Gastrocnemius medialis (tissue), 4 donors: ENCODE data around the gene C11orf86. TPM values are rescaled to one million over a fixed set of nuclear protein-coding genes. Genes with fewer than 3 reads are reported as not detected.

Experiments used
- ATAC-seq, 2 donors: fragments of 150-250 bp; one replicate each; pipeline ENCODE4 v1.9.1; 2016
- DNase-seq, 2 donors: peaks; one replicate each; pipeline ENCODE4 v3.0.0-alpha.2; 2019
- H3K27ac ChIP-seq, 4 donors: fragments of 200-600 bp; sonication (generic); 1 replicate in 1 of 4; 2 replicates in 3 of 4; pipeline ENCODE4 v1.5.1; 2016 to 2018; ENCODE audit warnings: mild to moderate bottlenecking in 2 of 4, moderate library complexity in 1 of 4
- H3K27me3 ChIP-seq, 3 donors: fragments of 200-600 bp; sonication (generic) in 2 of 3; 1 replicate in 1 of 3; 2 replicates in 2 of 3; pipeline versions ENCODE4 v1.5.1 to v1.6.0; 2016 to 2019; ENCODE audit warnings: mild to moderate bottlenecking in 1 of 3, moderate library complexity in 1 of 3
- H3K36me3 ChIP-seq, 2 donors: fragments of 200-600 bp; sonication (generic) in 1 of 2; one replicate each; pipeline ENCODE4 v1.5.1; 2017 to 2018
- H3K4me1 ChIP-seq, 2 donors: fragments of 200-600 bp; sonication (generic) in 1 of 2; one replicate each; pipeline ENCODE4 v1.5.1; 2016 to 2017; ENCODE audit warnings: mild to moderate bottlenecking in 2 of 2
- H3K4me3 ChIP-seq, 4 donors: fragments of 200-600 bp; sonication (generic) in 3 of 4; 1 replicate in 1 of 4; 2 replicates in 3 of 4; pipeline ENCODE4 v1.5.1; 2016 to 2019; ENCODE audit warnings: mild to moderate bottlenecking in 2 of 4
- H3K9me3 ChIP-seq, 3 donors: fragments of 200-600 bp; sonication (generic) in 2 of 3; 1 replicate in 1 of 3; 2 replicates in 2 of 3; pipeline ENCODE4 v1.5.1; 2016 to 2019
- CTCF ChIP-seq, 5 experiments: fragments of 450-650 bp in 3 of 5; fragments of 200-600 bp in 2 of 5; sonication (generic) in 2 of 5; IDR thresholded peaks in 4 of 5; conservative IDR thresholded peaks in 1 of 5; 1 replicate in 4 of 5; 2 replicates in 1 of 5; pipeline ENCODE4 v1.5.1; 2016 to 2019; ENCODE audit warnings: antibody characterized with exemption in 5 of 5, mild to moderate bottlenecking in 3 of 5, moderate library complexity in 3 of 5
- POLR2A ChIP-seq, 2 donors: fragments of 450-650 bp; IDR thresholded peaks; one replicate each; pipeline ENCODE4 v1.6.1; 2017; ENCODE audit warnings: antibody characterized with exemption in 2 of 2, mild to moderate bottlenecking in 2 of 2, moderate library complexity in 2 of 2
- in situ Hi-C, 4 donors: fragments of 200-750 bp; cut with MboI; loops; one replicate each; pipeline versions ENCODE4 v1.15.0 to v1.8.0; 2017; ENCODE audit warnings: low sequenced_read_pairs in 4 of 4
- intact Hi-C: fragments of 100-400 bp; cut with DNase I; formaldehyde crosslinking; loops from one replicate; pipeline ENCODE4 v1.15.1; 2023; ENCODE audit warnings: low total_unique reads
- total RNA-seq, 4 donors: library from RNA; depleted of rRNA; stranded (reverse); fragments of >200 nt; gene quantifications; one replicate each; pipeline versions ENCODE4 v1.1.0 to v1.2.3, GENCODE V29; 2016

C11orf86 gene
- total RNA-seq = not detected

GRCh38 chr11:66974724-66975404, at the start of gene C11orf86:
Gene C11orf86 (plus strand): TSS chr11:66975304. CDS start chr11:66975363, 59 bp downstream.
- Histone ChIP-seq H3K27me3 (no peaks in the 10 kb centered on the region), H3K9me3 (no peaks in the 10 kb centered on the region), H3K4me3 (no peak within 1 kb of the TSS), H3K36me3 (no peaks in the 10 kb centered on the region), H3K27ac (no peak within 1 kb of the TSS), H3K4me1 (no peaks in the 10 kb centered on the region)
- ATAC-seq (no peak), DNase-seq (no peak)
- in situ Hi-C loops (no loop called here), intact Hi-C loops (no loop called here)
- TF ChIP-seq POLR2A (IDR thresholded peaks at IDR 0.05) (no peak), CTCF (IDR thresholded peaks at IDR 0.05 in 4 of 5, conservative IDR thresholded peaks at IDR 0.05 in 1 of 5) (no peak)

GRCh38 chr11:66929753-66930152, 45.4 kb upstream of the C11orf86 start:
- no peak overlapping the region for H3K27ac ChIP-seq
- H3K4me3 ChIP-seq = no peak overlapping the region
- TF ChIP-seq POLR2A (IDR thresholded peaks at IDR 0.05) (no peak), CTCF (IDR thresholded peaks at IDR 0.05 in 4 of 5, conservative IDR thresholded peaks at IDR 0.05 in 1 of 5) (no peak)
- no peaks in the 10 kb centered on the region for H3K27me3 ChIP-seq
- in situ Hi-C loops = no loop called here
- DNase-seq (no peak), ATAC-seq (no peak)
- intact Hi-C loops = no loop called here
- no peaks in the 10 kb centered on the region for H3K36me3 ChIP-seq
- no peaks in the 10 kb centered on the region for H3K9me3 ChIP-seq
- H3K4me1 ChIP-seq = no peaks in the 10 kb centered on the region

DNA sequence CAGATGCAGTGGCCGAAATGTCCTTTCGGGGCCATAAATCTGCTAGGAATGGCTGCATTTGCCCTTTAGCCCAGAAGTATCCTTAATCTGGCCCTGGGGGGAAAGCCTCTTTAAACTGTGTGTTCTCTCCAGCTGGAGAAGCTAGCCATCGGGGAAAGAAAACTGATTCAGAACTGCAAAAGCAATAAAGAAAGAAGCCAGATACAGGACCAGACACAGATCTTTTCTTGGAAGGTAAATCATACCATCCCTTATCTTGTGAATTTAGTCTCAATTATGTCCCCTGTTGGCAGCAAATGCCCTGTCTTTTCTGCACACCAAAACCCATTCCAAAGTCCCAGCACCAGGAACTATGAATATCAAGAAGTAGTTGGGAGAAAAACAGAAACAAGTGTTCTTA, 42.6 kb upstream of the C11orf86 start:
- ATAC-seq (no peak), DNase-seq (no peak)
- Histone ChIP-seq H3K4me3 (no peak overlapping the region), H3K27ac (no peak overlapping the region), H3K27me3 (no peaks in the 10 kb centered on the region), H3K36me3 (no peaks in the 10 kb centered on the region), H3K4me1 (no peaks in the 10 kb centered on the region), H3K9me3 (no peaks in the 10 kb centered on the region)
- in situ Hi-C loops (no loop called here), intact Hi-C loops (no loop called here)
- no peak for TF ChIP-seq CTCF (IDR thresholded peaks at IDR 0.05 in 4 of 5, conservative IDR thresholded peaks at IDR 0.05 in 1 of 5)
- TF ChIP-seq POLR2A (IDR thresholded peaks at IDR 0.05) = no peak

DNA sequence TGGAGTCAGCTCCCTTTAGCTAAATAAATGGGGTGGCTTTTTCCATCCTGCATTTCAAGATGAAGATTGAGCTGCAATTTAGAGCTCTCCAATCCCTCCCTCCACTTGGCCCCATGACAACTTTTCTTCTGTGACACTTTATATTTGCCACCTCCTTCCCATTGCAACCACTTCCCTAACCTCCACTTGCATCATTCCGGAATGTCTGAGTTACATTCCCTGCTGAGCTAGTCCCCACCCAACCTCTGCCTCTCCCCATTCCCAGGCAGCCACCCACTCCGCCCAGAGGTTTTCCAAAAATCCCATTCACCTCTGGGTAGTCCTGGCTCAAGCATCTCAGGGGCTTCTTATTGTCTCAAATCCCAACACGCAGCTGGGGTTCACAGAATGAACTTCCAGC, 41.6 kb upstream of the C11orf86 start:
- H3K27ac ChIP-seq = no peak overlapping the region
- in situ Hi-C loops (no loop called here), intact Hi-C loops (no loop called here)
- H3K36me3 ChIP-seq = no peaks in the 10 kb centered on the region
- no peaks in the 10 kb centered on the region for H3K9me3 ChIP-seq
- no peaks in the 10 kb centered on the region for H3K4me1 ChIP-seq
- DNase-seq = no peak
- H3K4me3 ChIP-seq = no peak overlapping the region
- no peaks in the 10 kb centered on the region for H3K27me3 ChIP-seq
- TF ChIP-seq CTCF (IDR thresholded peaks at IDR 0.05 in 4 of 5, conservative IDR thresholded peaks at IDR 0.05 in 1 of 5) = no peak
- no peak for TF ChIP-seq POLR2A (IDR thresholded peaks at IDR 0.05)
- ATAC-seq = no peak
